ENCODE results near the gene COL25A1.

COL25A1 gene

GRCh38 chr4:108779958-108780357 lies 522.5 kb downstream of the COL25A1 start:
- no peak for DNase-seq (ENCODE audit: low read depth in 1 of 2, low spot score in 1 of 2)
- no peak for TF ChIP-seq JUND (IDR thresholded peaks at IDR 0.05; ENCODE audit: low read depth)
- in situ Hi-C loops (cut with HindIII; ENCODE audit: low pct_unique_long_range_greater_than_20kb, low sequenced_read_pairs), result no loop called here

GRCh38 chr4:108777388-108777787 lies 525.1 kb downstream of the COL25A1 start:
- TF ChIP-seq JUND (IDR thresholded peaks at IDR 0.05; ENCODE audit: low read depth), result no peak
- DNase-seq (ENCODE audit: low read depth in 1 of 2, low spot score in 1 of 2), result no peak
- in situ Hi-C loops (cut with HindIII; ENCODE audit: low pct_unique_long_range_greater_than_20kb, low sequenced_read_pairs), result no loop called here

DNA sequence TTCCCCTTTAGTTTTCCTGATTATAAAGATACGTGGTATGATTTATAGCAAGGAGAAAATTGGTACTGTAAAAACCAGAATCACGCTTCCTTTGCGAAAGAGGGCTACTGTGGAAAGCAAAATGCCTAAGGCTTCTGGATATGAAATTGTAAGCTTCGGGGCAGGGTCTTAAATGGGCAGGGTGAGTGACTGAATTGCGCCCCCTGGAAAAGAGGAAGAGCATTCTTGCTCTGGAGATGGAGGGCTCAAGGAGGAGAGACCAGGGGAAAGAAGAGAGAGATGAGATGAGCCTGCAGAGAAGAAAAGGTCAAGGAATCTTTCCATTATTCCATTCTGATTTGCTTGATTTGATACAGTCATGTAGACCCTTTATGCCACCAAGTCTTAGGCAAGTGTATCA lies 526.5 kb downstream of the COL25A1 start:
- no peak for TF ChIP-seq JUND (IDR thresholded peaks at IDR 0.05; ENCODE audit: low read depth)
- DNase-seq (ENCODE audit: low read depth in 1 of 2, low spot score in 1 of 2), result no peak
- in situ Hi-C loops (cut with HindIII; ENCODE audit: low pct_unique_long_range_greater_than_20kb, low sequenced_read_pairs), result no loop called here

DNA sequence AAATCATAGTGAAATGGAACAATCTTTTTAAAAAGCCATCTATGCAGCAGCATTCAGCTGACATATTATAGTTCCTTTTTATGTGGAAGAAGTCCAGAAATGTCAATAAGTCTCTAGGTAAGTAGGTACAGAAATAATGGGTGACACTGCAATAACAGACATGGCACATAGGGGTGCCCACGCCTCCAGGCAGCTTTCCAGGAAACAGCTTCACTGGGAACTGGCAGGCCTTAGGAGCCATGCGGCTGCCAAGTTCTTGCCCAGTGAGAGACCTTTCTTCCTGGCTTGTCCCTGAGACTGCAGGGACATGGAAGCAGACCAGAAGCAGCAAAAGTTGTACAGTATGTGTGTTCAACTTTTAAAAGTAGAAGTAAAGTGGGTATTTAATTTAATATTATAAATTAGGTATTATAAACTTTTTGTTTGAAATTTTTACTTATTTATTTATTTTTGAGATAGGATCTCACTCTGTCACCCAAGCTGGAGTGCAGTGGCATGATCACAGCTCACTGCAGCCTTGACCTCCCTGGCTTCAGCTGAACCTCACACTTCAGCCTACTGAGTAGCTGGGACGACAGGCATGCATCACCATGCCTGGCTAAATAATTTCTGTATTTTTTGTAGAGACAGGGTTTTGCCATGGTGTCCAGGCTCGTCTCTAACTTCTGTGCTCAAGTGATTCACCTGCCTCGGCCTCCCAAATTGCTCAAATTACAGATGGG lies 527.5 kb downstream of the COL25A1 start:
- in situ Hi-C loops (cut with HindIII; ENCODE audit: low pct_unique_long_range_greater_than_20kb, low sequenced_read_pairs), result no loop called here
- TF ChIP-seq JUND (IDR thresholded peaks at IDR 0.05; ENCODE audit: low read depth), result no peak
- peak in 1 of 2 experiments; percentile 56 for DNase-seq (ENCODE audit: low read depth in 1 of 2, low spot score in 1 of 2)

DNA sequence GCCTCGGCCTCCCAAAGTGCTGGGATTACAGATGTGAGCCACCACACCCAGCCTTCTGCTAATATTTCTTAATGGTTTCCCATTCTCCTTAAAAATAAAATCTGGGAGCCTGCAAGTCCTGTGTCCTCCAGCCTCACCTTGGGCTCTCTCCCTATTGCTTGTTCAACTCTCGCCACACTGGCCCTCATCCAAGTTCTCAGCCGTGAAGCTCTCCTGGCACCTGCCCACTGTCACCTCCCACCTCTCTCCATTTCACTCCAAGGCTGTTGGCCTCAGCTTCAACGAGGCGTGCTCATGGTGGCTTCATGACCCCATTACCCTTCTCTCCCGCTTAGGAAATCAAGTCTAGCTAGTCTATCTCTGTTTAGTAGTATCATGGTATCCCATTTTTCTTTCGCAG lies 530.1 kb downstream of the COL25A1 start:
- DNase-seq (ENCODE audit: low read depth in 1 of 2, low spot score in 1 of 2), result no peak
- in situ Hi-C loops (cut with HindIII; ENCODE audit: low pct_unique_long_range_greater_than_20kb, low sequenced_read_pairs), result no loop called here
- TF ChIP-seq JUND (IDR thresholded peaks at IDR 0.05; ENCODE audit: low read depth), result no peak

GRCh38 chr4:108766058-108766457 lies 536.4 kb downstream of the COL25A1 start:
- no peak for DNase-seq (ENCODE audit: low read depth in 1 of 2, low spot score in 1 of 2)
- TF ChIP-seq JUND (IDR thresholded peaks at IDR 0.05; ENCODE audit: low read depth), result no peak
- in situ Hi-C loops (cut with HindIII; ENCODE audit: low pct_unique_long_range_greater_than_20kb, low sequenced_read_pairs), result no loop called here

DNA sequence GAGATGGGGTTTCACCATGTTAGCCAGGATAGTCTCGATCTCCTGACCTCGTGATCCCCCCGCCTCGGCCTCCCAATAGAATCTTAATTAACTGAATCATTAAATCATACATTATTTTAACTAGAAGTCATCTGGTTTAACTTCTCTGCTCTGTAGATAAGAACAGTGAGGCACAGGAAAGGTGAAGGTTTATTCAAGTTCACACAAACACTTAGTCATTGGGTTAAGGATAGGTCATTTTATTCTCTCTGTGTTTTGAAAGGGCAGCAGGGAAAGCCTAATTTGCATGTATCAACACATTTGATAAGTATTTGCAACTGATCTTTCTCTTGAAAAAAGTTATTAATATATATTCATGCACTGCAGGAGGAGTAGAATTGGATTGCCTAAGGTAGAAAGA lies 538.5 kb downstream of the COL25A1 start:
- in situ Hi-C loops (cut with HindIII; ENCODE audit: low pct_unique_long_range_greater_than_20kb, low sequenced_read_pairs), result no loop called here
- TF ChIP-seq JUND (IDR thresholded peaks at IDR 0.05; ENCODE audit: low read depth), result no peak
- DNase-seq (ENCODE audit: low read depth in 1 of 2, low spot score in 1 of 2), result no peak

DNA sequence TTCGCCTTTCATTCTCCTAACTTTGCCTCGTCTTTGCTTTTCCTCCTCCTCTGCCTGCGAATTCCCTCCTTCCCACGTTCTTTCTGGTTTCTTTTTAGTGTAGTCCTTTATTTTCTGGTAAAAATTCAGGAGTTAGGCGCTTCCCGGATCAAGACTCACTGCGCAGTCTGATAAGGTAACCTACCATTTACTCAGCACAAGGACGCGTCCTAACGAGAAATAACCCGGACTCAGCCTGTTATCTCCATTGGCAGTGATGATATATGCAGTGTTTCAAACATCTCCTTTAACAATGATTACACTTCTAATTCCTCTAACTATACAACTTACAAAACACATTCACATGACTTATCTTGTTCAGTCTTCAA lies 539.2 kb downstream of the COL25A1 start:
- in situ Hi-C loops (cut with HindIII; ENCODE audit: low pct_unique_long_range_greater_than_20kb, low sequenced_read_pairs), result no loop called here
- no peak for DNase-seq (ENCODE audit: low read depth in 1 of 2, low spot score in 1 of 2)
- TF ChIP-seq JUND (IDR thresholded peaks at IDR 0.05; ENCODE audit: low read depth), result no peak

DNA sequence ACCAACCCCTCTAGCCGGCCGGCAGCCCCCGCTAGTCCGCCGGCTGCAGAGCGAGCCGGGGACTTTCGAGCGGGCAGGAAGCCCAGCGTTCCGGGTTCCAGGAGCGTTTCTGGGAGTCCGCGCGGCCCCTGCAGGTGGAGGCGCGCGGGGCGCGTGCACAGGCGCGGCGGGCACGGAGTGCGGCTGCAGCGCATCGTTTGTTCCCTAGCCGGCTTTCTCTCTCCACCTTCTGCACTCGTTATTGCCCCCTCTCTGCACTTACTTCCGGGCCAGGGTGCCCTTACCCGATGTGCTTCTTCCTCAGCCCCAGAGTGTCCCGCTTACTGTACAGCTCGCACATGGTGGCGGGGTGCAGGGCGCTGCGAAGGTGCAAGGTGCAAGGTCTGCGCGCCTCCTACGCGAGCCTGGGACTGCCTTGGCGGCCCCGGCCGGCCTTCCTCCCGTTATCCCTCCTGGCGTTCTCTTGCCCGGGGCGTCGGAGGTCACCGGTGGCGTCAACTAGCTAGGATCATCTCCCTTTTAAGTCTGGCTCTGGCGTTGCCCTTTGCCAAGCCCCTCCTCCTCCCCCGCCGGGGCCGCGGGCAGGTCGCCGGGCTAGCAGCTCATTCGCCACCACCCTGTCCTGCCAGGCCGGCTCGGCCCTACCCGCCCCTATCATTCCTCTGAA lies 539.8 kb downstream of the COL25A1 start, which contains the start of gene ETNPPL:
Gene ETNPPL, minus strand, starts transcription at position 495 of the 667 bp plus-strand sequence. Its CDS starts 155 bp downstream, at position 340.
- DNase-seq (ENCODE audit: low read depth in 1 of 2, low spot score in 1 of 2), result peak; percentile 11 to 26
- in situ Hi-C loops (cut with HindIII; ENCODE audit: low pct_unique_long_range_greater_than_20kb, low sequenced_read_pairs), result no loop called here
- TF ChIP-seq JUND (IDR thresholded peaks at IDR 0.05; ENCODE audit: low read depth), result no peak

All from T47D (cell line).